IMR-90 (cell line): Measurements from ENCODE around the gene NUP205. TPM values are rescaled to one million over a fixed set of nuclear protein-coding genes. Genes with fewer than 3 reads are reported as not detected.

Experiments used
- ATAC-seq: fragments of 200-7000 bp; cut with Tn5 transposase; 2 replicates; pipeline ENCODE4 v1.9.1; 2020; ENCODE audit warnings: low read depth, mild to moderate bottlenecking, moderate library complexity
- BruUV-seq: library from RNA; stranded (reverse); fragments of 400-500 nt; replicated peaks from 2 replicates; lab custom pipeline; 2021; lab: Mats Ljungman, UMichigan
- CTCF ChIA-PET: fragments of 300-600 bp; formaldehyde crosslinking; extraction: SDS; loops from one replicate; lab custom pipeline; 2021; ENCODE audit warnings: antibody characterized with exemption; lab: Yijun Ruan, JAX
- POLR2A ChIA-PET: fragments of 300-600 bp; sonication (Branson Sonifier 250); formaldehyde crosslinking; loops from one replicate; lab custom pipeline; 2022; ENCODE audit warnings: antibody characterized with exemption; ENCODE audit not compliant: unreplicated experiment; lab: Charles Lee
- DNase-seq: peaks from one replicate; pipeline ENCODE4 v3.0.0; 2013
- H2AFZ ChIP-seq: replicated peaks from 2 replicates; pipeline ENCODE3; 2013; ENCODE audit warnings: low read length, mild to moderate bottlenecking; ENCODE audit not compliant: poor library complexity
- H2AK5ac ChIP-seq: 2 replicates; pipeline ENCODE4 v1.6.1; 2013; ENCODE audit warnings: low read depth, low read length, inconsistent platforms
- H2AK9ac ChIP-seq: replicated peaks from 2 replicates; pipeline ENCODE3; 2013; ENCODE audit warnings: mild to moderate bottlenecking, low read depth, low read length, moderate library complexity; ENCODE audit not compliant: poor library complexity
- H2BK120ac ChIP-seq: 2 replicates; pipeline ENCODE4 v1.6.1; 2013; ENCODE audit warnings: low read depth, low read length, inconsistent platforms
- H2BK15ac ChIP-seq: 3 replicates; pipeline ENCODE4 v1.6.1; 2013; ENCODE audit warnings: low read depth, low read length, inconsistent platforms
- H2BK20ac ChIP-seq: 2 replicates; pipeline ENCODE4 v1.6.1; 2013; ENCODE audit warnings: low read depth, mild to moderate bottlenecking, inconsistent platforms, low read length, moderate library complexity
- H2BK5ac ChIP-seq: 2 replicates; pipeline ENCODE4 v1.6.1; 2013; ENCODE audit warnings: mild to moderate bottlenecking, low read depth, low read length, inconsistent platforms; ENCODE audit not compliant: poor library complexity, severe bottlenecking
- H3K14ac ChIP-seq: replicated peaks from 2 replicates; pipeline ENCODE4 v1.6.1; 2013; ENCODE audit warnings: low read depth, low read length, inconsistent platforms
- H3K18ac ChIP-seq: 2 replicates; pipeline ENCODE4 v1.6.1; 2013; ENCODE audit warnings: low read depth, low read length, control low read depth
- H3K23ac ChIP-seq: 2 replicates; pipeline ENCODE4 v1.6.1; 2013; ENCODE audit warnings: low read depth, low read length, inconsistent platforms
- H3K27ac ChIP-seq: 2 replicates; pipeline ENCODE4 v1.5.1; 2013; ENCODE audit warnings: mild to moderate bottlenecking, control low read depth, low read length; ENCODE audit not compliant: insufficient read depth
- H3K27me3 ChIP-seq: 2 replicates; pipeline ENCODE4 v1.6.1; 2013; ENCODE audit warnings: low read length; ENCODE audit not compliant: control insufficient read depth, insufficient read depth
- H3K36me3 ChIP-seq: 2 replicates; pipeline ENCODE4 v1.6.1; 2013; ENCODE audit warnings: low read length, mixed read lengths; ENCODE audit not compliant: control insufficient read depth, insufficient read depth
- H3K4ac ChIP-seq: 2 replicates; pipeline ENCODE4 v1.6.1; 2013; ENCODE audit warnings: low read depth, low read length, inconsistent platforms
- H3K4me1 ChIP-seq: 2 replicates; pipeline ENCODE4 v1.6.1; 2013; ENCODE audit warnings: low read length, mixed read lengths; ENCODE audit not compliant: control insufficient read depth, insufficient read depth
- H3K4me2 ChIP-seq: 2 replicates; pipeline ENCODE4 v1.6.1; 2013; ENCODE audit warnings: low read depth, mild to moderate bottlenecking, control low read depth, low read length, moderate library complexity
- H3K4me3 ChIP-seq: 2 replicates; pipeline ENCODE4 v1.5.1; 2013; ENCODE audit warnings: low read depth, mild to moderate bottlenecking, control low read depth, low read length, moderate library complexity; ENCODE audit not compliant: insufficient read depth
- H3K56ac ChIP-seq: 2 replicates; pipeline ENCODE4 v1.6.1; 2013; ENCODE audit warnings: low read length, inconsistent platforms; ENCODE audit not compliant: insufficient read depth; ENCODE audit errors: extremely low read depth
- H3K79me1 ChIP-seq, 2 experiments: 2 replicates each; pipeline ENCODE4 v1.6.1; 2013; ENCODE audit warnings: low read length in 2 of 2, inconsistent platforms in 1 of 2, low read depth in 1 of 2
- H3K9ac ChIP-seq: 2 replicates; pipeline ENCODE4 v1.6.1; 2013; ENCODE audit warnings: low read depth, low read length, control low read depth
- H3K9me1 ChIP-seq: 2 replicates; pipeline ENCODE4 v1.6.1; 2013; ENCODE audit warnings: low read length, inconsistent platforms; ENCODE audit not compliant: insufficient read depth
- H3K9me3 ChIP-seq: 2 replicates; pipeline ENCODE4 v1.6.1; 2013; ENCODE audit warnings: low read length; ENCODE audit not compliant: control insufficient read depth, insufficient read depth
- H4K20me1 ChIP-seq: 2 replicates; pipeline ENCODE4 v1.6.1; 2013; ENCODE audit warnings: low read length, inconsistent platforms; ENCODE audit not compliant: insufficient read depth
- H4K5ac ChIP-seq: 2 replicates; pipeline ENCODE4 v1.6.1; 2013; ENCODE audit warnings: mild to moderate bottlenecking, low read depth, low read length, control low read depth
- H4K8ac ChIP-seq, 2 experiments: 2 replicates each; pipeline ENCODE4 v1.6.1; 2013; ENCODE audit warnings: low read depth in 2 of 2, low read length in 2 of 2, control low read depth in 1 of 2, inconsistent platforms in 1 of 2
- H4K91ac ChIP-seq: 2 replicates; pipeline ENCODE4 v1.6.1; 2013; ENCODE audit warnings: low read depth, low read length, inconsistent platforms; ENCODE audit not compliant: insufficient read depth
- CEBPB ChIP-seq: IDR thresholded peaks from 2 replicates; pipeline ENCODE4 v1.6.1; 2012; ENCODE audit warnings: low read depth, low read length, improper control_type of control experiment
- CHD1 ChIP-seq: IDR thresholded peaks from 2 replicates; pipeline ENCODE4 v1.6.1; 2012; ENCODE audit warnings: low read depth, low read length, improper control_type of control experiment
- CTCF ChIP-seq: conservative IDR thresholded peaks from 2 replicates; pipeline ENCODE4 v1.5.1; 2012; ENCODE audit warnings: mild to moderate bottlenecking, low read depth, low read length, improper control_type of control experiment
- ELK1 ChIP-seq: fragments of 150-350 bp; IDR thresholded peaks from 2 replicates; pipeline ENCODE4 v1.6.1; 2016; ENCODE audit warnings: low read depth, mild to moderate bottlenecking, low read length, moderate library complexity, borderline replicate concordance
- FOS ChIP-seq: fragments of 150-350 bp; IDR thresholded peaks from 2 replicates; pipeline ENCODE4 v1.6.1; 2016; ENCODE audit warnings: low read depth, low read length
- MAFK ChIP-seq: IDR thresholded peaks from 2 replicates; pipeline ENCODE4 v1.6.1; 2012; ENCODE audit warnings: low read depth, low read length, improper control_type of control experiment
- MAZ ChIP-seq: IDR thresholded peaks from 2 replicates; pipeline ENCODE4 v1.6.1; 2012; ENCODE audit warnings: low read depth, mild to moderate bottlenecking, low read length, improper control_type of control experiment, moderate library complexity, borderline replicate concordance
- MXI1 ChIP-seq: IDR thresholded peaks from 2 replicates; pipeline ENCODE4 v1.6.1; 2012; ENCODE audit warnings: low read depth, mild to moderate bottlenecking, low read length, moderate library complexity, borderline replicate concordance
- NFE2L2 ChIP-seq: fragments of 150-350 bp; IDR thresholded peaks from 2 replicates; pipeline ENCODE4 v1.6.1; 2016; ENCODE audit warnings: low read depth, mild to moderate bottlenecking, low read length
- POLR2A ChIP-seq: IDR thresholded peaks from 2 replicates; pipeline ENCODE4 v1.6.1; 2012; ENCODE audit warnings: mild to moderate bottlenecking, low read depth, low read length
- RAD21 ChIP-seq: IDR thresholded peaks from 2 replicates; pipeline ENCODE4 v1.6.1; 2012; ENCODE audit warnings: low read length, improper control_type of control experiment
- RCOR1 ChIP-seq: IDR thresholded peaks from 2 replicates; pipeline ENCODE4 v1.6.1; 2012; ENCODE audit warnings: mild to moderate bottlenecking, low read length, improper control_type of control experiment; ENCODE audit not compliant: insufficient replicate concordance
- RFX5 ChIP-seq: IDR thresholded peaks from 2 replicates; pipeline ENCODE4 v1.8.0; 2012; ENCODE audit warnings: low read depth, mild to moderate bottlenecking, low read length, moderate library complexity
- SMC3 ChIP-seq: fragments of 150-350 bp; IDR thresholded peaks from 2 replicates; pipeline ENCODE4 v1.6.1; 2016; ENCODE audit warnings: low read depth, mild to moderate bottlenecking, antibody characterized with exemption, low read length, moderate library complexity
- USF2 ChIP-seq: fragments of 150-350 bp; IDR thresholded peaks from 2 replicates; pipeline ENCODE4 v1.6.1; 2017; ENCODE audit warnings: mild to moderate bottlenecking, antibody characterized with exemption, low read length, low read depth
- WGBS, 2 experiments: methylation state at CpG; one replicate each; pipeline versions ENCODE4 v1.1.5 to v1.1.7; 2013; ENCODE audit warnings: missing lambda C conversion rate in 2 of 2; ENCODE audit not compliant: insufficient read length in 1 of 2; ENCODE audit errors: extremely low coverage in 2 of 2; 5-methylcytosine and 5-hydroxymethylcytosine counted together
- dilution Hi-C: fragments of 300-500 bp; cut with HindIII; formaldehyde crosslinking; loops from one replicate; pipeline ENCODE4 v1.14.3; 2018; ENCODE audit warnings: low sequenced_read_pairs; ENCODE audit not compliant: unreplicated experiment
- in situ Hi-C: fragments of 300-500 bp; cut with MboI; formaldehyde crosslinking; loops from 3 replicates; pipeline ENCODE4 v1.14.3; 2019; ENCODE audit warnings: low sequenced_read_pairs, inconsistent platforms, mixed read lengths
- intact Hi-C: fragments of 100-400 bp; cut with micrococcal nuclease; formaldehyde crosslinking; loops from 2 replicates; pipeline ENCODE4 v1.10.0; 2022
- polyA plus RNA-seq, 3 experiments: library from polyadenylated mRNA; depleted of rRNA; stranded (reverse); fragments of >200 nt; gene quantifications; 2 replicates each; pipeline ENCODE4 v1.2.3, GENCODE V29; 2012; ENCODE audit warnings: low replicate concordance in 1 of 3
- total RNA-seq: library from RNA; depleted of rRNA; stranded (reverse); fragments of >200 nt; gene quantifications from 2 replicates; pipeline ENCODE4 v1.2.3, GENCODE V29; 2012

Gene NUP205
- total and polyA plus RNA-seq, 2 of the 4 experiments (the other 2 are of a cell fraction), result 29.5 to 84.6 TPM

GRCh38 chr7:135644729-135645128, 87.0 kb downstream of the NUP205 start:
- BruUV-seq, result no TSS peak
- H3K4me1 ChIP-seq, result no peaks in the 10 kb centered on the region
- ChIA-PET POLR2A (no interaction called here), CTCF (interaction anchor here (0.5 to 2.2 kb wide), 15 partner anchors 15 to 1981 kb away, joined by 3 to 13 read pairs (median 5); partner anchors contain the start of gene STMP1)
- H4K5ac ChIP-seq, result no peak overlapping the region
- intact Hi-C loops, result loop anchor here (2.0 to 10.0 kb wide), 3 partner anchors 24 to 960 kb away; no protein-coding TSS in a partner anchor
- H2AK5ac ChIP-seq, result no peak overlapping the region
- no peak overlapping the region for H2AK9ac ChIP-seq
- H3K4me3 ChIP-seq, result no peak overlapping the region
- H3K36me3 ChIP-seq, result peaks cover 16% of the 10 kb centered on the region
- no peak overlapping the region for H2BK20ac ChIP-seq
- H3K4ac ChIP-seq, result no peak overlapping the region
- no peak overlapping the region for H2BK120ac ChIP-seq
- no peak overlapping the region for H3K18ac ChIP-seq
- no peak overlapping the region for H3K56ac ChIP-seq
- H2AFZ ChIP-seq, result no peak overlapping the region
- DNase-seq (no peak), ATAC-seq (no peak)
- H2BK5ac ChIP-seq, result no peak overlapping the region
- no peaks in the 10 kb centered on the region for H3K27me3 ChIP-seq
- WGBS, 2 experiments, result no CpG with 5 or more reads among the region's 3 CpGs
- H4K8ac ChIP-seq, result no peak overlapping the region
- no peak overlapping the region for H3K9ac ChIP-seq
- no peak overlapping the region for H3K4me2 ChIP-seq
- in situ Hi-C loops, result loop anchor here (10.0 kb wide), 1 partner anchor 370 kb away; no protein-coding TSS in a partner anchor
- no peaks in the 10 kb centered on the region for H4K20me1 ChIP-seq
- dilution Hi-C loops, result no loop called here
- no peaks in the 10 kb centered on the region for H3K9me1 ChIP-seq
- no peaks in the 10 kb centered on the region for H3K79me1 ChIP-seq
- H3K27ac ChIP-seq, result no peak overlapping the region
- no peak overlapping the region for H4K91ac ChIP-seq
- no peak overlapping the region for H3K14ac ChIP-seq
- TF ChIP-seq CEBPB (no peak), ELK1 (no peak), RAD21 (no peak), FOS (no peak), SMC3 (no peak), CHD1 (no peak), POLR2A (no peak), CTCF (no peak), USF2 (no peak), RCOR1 (no peak), MAFK (no peak), NFE2L2 (no peak), MXI1 (no peak), MAZ (no peak), RFX5 (no peak)
- no peaks in the 10 kb centered on the region for H3K9me3 ChIP-seq
- no peak overlapping the region for H3K23ac ChIP-seq
- H2BK15ac ChIP-seq, result no peak overlapping the region
